IMR-90 (cell line): ENCODE data around the gene PGBD4.

Experiments used
- BHLHE40 ChIP-seq: fragments of 150-350 bp; IDR thresholded peaks from 2 replicates; pipeline ENCODE4 v1.6.1; 2016; ENCODE audit warnings: mild to moderate bottlenecking, low read depth, low read length
- CEBPB ChIP-seq: IDR thresholded peaks from 2 replicates; pipeline ENCODE4 v1.6.1; 2012; ENCODE audit warnings: low read depth, low read length, improper control_type of control experiment
- MAFK ChIP-seq: IDR thresholded peaks from 2 replicates; pipeline ENCODE4 v1.6.1; 2012; ENCODE audit warnings: low read depth, low read length, improper control_type of control experiment
- MAZ ChIP-seq: IDR thresholded peaks from 2 replicates; pipeline ENCODE4 v1.6.1; 2012; ENCODE audit warnings: low read depth, mild to moderate bottlenecking, low read length, improper control_type of control experiment, moderate library complexity, borderline replicate concordance
- NFE2L2 ChIP-seq: fragments of 150-350 bp; IDR thresholded peaks from 2 replicates; pipeline ENCODE4 v1.6.1; 2016; ENCODE audit warnings: low read depth, mild to moderate bottlenecking, low read length
- POLR2A ChIP-seq: IDR thresholded peaks from 2 replicates; pipeline ENCODE4 v1.6.1; 2012; ENCODE audit warnings: mild to moderate bottlenecking, low read depth, low read length
- RAD21 ChIP-seq: IDR thresholded peaks from 2 replicates; pipeline ENCODE4 v1.6.1; 2012; ENCODE audit warnings: low read length, improper control_type of control experiment
- RCOR1 ChIP-seq: IDR thresholded peaks from 2 replicates; pipeline ENCODE4 v1.6.1; 2012; ENCODE audit warnings: mild to moderate bottlenecking, low read length, improper control_type of control experiment; ENCODE audit not compliant: insufficient replicate concordance
- SMC3 ChIP-seq: fragments of 150-350 bp; IDR thresholded peaks from 2 replicates; pipeline ENCODE4 v1.6.1; 2016; ENCODE audit warnings: low read depth, mild to moderate bottlenecking, antibody characterized with exemption, low read length, moderate library complexity
- TF ChIP-seq, protein P1 (sequence below): conservative IDR thresholded peaks from 2 replicates; pipeline ENCODE4 v1.5.1; 2012; ENCODE audit warnings: mild to moderate bottlenecking, low read depth, low read length, improper control_type of control experiment
- TF ChIP-seq, protein P2 (sequence below): fragments of 150-350 bp; IDR thresholded peaks from 2 replicates; pipeline ENCODE4 v1.6.1; 2017; ENCODE audit warnings: mild to moderate bottlenecking, antibody characterized with exemption, low read length, low read depth

DNA sequence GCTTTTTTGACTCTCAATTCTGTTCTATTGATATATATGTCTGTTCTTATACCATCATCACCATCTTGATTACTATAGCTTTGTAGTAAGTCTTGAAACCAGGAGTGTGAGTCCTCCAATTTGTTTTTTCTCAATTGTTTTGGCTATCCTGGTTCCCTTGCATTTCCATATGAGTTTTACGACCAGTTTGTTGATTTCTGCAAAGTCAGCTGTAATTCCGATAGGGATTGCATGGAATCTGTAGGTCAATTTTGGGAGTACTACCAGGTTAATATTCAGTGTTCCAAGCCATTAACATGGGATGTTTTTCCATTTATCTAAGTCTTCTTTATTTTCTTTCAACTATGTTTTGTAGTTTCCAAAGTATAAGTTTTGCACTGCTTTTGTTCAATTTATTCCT is 27.0 kb downstream of the PGBD4 start:
- TF ChIP-seq POLR2A (no peak), MAFK (peak; percentile 91), CEBPB (no peak), RAD21 (no peak), SMC3 (no peak), RCOR1 (no peak), NFE2L2 (no peak), MAZ (no peak), BHLHE40 (no peak)
- TF ChIP-seq, protein P1, sequence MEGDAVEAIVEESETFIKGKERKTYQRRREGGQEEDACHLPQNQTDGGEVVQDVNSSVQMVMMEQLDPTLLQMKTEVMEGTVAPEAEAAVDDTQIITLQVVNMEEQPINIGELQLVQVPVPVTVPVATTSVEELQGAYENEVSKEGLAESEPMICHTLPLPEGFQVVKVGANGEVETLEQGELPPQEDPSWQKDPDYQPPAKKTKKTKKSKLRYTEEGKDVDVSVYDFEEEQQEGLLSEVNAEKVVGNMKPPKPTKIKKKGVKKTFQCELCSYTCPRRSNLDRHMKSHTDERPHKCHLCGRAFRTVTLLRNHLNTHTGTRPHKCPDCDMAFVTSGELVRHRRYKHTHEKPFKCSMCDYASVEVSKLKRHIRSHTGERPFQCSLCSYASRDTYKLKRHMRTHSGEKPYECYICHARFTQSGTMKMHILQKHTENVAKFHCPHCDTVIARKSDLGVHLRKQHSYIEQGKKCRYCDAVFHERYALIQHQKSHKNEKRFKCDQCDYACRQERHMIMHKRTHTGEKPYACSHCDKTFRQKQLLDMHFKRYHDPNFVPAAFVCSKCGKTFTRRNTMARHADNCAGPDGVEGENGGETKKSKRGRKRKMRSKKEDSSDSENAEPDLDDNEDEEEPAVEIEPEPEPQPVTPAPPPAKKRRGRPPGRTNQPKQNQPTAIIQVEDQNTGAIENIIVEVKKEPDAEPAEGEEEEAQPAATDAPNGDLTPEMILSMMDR, result no peak
- TF ChIP-seq, protein P2, sequence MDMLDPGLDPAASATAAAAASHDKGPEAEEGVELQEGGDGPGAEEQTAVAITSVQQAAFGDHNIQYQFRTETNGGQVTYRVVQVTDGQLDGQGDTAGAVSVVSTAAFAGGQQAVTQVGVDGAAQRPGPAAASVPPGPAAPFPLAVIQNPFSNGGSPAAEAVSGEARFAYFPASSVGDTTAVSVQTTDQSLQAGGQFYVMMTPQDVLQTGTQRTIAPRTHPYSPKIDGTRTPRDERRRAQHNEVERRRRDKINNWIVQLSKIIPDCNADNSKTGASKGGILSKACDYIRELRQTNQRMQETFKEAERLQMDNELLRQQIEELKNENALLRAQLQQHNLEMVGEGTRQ, result no peak
